Hematopoietic multipotent progenitor cell treated with erythropoietin and hydrocortisone succinate and interleukin-3 and kit ligand, for 17 days (in vitro differentiated cells): ENCODE data around the gene MASP1.

Source experiments
- DNase-seq: peaks from one replicate; pipeline ENCODE4 v3.0.0-alpha.2; 2015; ENCODE audit warnings: low spot score

MASP1 gene

GRCh38 chr3:187186375-187186774 is 105.2 kb downstream of the MASP1 start:
- DNase-seq = no peak

GRCh38 chr3:187185759-187186158 is 105.8 kb downstream of the MASP1 start:
- DNase-seq = no peak
